Measurements from ENCODE around the gene ZNF536. TPM values are rescaled to one million over a fixed set of nuclear protein-coding genes. Genes with fewer than 3 reads are reported as not detected.

Gene ZNF536
- total and polyA plus RNA-seq, 3 donors from 2014 or later, result 6.6 to 57.6 (median 35.1) TPM

GRCh38 chr19:30504272-30504671 lies 132.1 kb downstream of the ZNF536 start:
- no peak for TF ChIP-seq CTCF (IDR thresholded peaks at IDR 0.05)
- no peak for TF ChIP-seq POLR2A (IDR thresholded peaks at IDR 0.05)

DNA sequence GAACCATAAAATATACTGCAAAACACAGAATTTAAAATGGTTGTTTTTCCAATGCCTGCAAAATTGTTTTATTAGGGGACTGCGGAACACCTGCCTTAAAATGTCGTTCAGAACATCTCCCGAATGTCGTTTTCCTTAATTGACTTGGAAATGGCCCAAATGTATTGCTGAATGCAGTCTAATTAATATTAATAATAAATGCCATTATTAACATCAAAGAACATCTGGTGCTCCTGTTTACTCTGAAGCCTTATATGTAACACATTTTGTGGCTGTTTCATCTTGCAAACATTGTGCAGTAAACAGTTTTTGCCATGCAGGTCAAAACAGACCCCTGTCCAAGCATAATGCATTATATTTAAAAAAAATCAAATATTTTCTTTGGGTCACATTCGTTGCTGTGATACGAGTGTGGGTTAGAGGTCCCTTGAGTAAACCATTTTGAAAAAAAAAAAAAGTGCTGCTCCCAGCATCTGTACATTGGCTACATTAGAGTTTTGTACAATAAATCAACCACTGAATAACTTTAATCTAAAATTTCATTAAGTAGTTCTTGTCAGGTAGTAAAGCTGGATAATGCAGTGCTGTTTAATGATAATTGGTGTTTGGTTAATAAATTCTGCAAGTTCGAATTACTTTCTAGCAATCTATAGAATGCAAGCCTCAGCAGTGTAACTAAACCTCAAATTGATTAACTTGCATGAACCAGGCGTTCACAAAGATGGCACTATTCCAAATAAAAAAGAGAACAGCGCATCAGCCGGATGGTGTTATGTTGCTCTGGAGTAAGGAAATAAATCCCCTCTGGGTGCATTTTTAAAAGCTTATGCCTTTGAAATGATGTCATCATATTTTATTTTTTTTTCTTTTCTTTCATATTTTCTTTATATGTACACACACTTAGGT lies 140.2 kb downstream of the ZNF536 start:
- intact Hi-C loops (cut with DNase I; ENCODE audit: low total_unique reads), result no loop called here
- Histone ChIP-seq H3K27ac (no peak overlapping the region), H3K27me3 (no peaks in the 10 kb centered on the region), H3K36me3 (ENCODE audit: low read depth, missing control alignments) (no peaks in the 10 kb centered on the region), H3K9me3 (no peaks in the 10 kb centered on the region), H3K4me1 (no peaks in the 10 kb centered on the region), H3K4me3 (no peak overlapping the region)
- TF ChIP-seq POLR2A (IDR thresholded peaks at IDR 0.05), result no peak
- TF ChIP-seq CTCF (IDR thresholded peaks at IDR 0.05), result no peak
- WGBS, 2 donors, result 47 to 56% methylated on average over 10 of the region's 10 CpGs
- no peak for DNase-seq

More at GRCh38 chr19:30504272-30504671, 132.1 kb downstream of the ZNF536 start:
- no peak for DNase-seq
- Histone ChIP-seq H3K36me3 (ENCODE audit: low read depth, missing control alignments) (no peaks in the 10 kb centered on the region), H3K9me3 (no peaks in the 10 kb centered on the region), H3K27me3 (no peaks in the 10 kb centered on the region), H3K4me1 (no peaks in the 10 kb centered on the region), H3K4me3 (no peak overlapping the region), H3K27ac (no peak overlapping the region)
- intact Hi-C loops (cut with DNase I; ENCODE audit: low total_unique reads), result no loop called here

GRCh38 chr19:30513082-30513411 lies 140.9 kb downstream of the ZNF536 start:
- WGBS, 2 donors, result 76 to 81% methylated on average over 6 of the region's 6 CpGs
- no peak overlapping the region for H3K4me3 ChIP-seq
- DNase-seq, result no peak
- no peak overlapping the region for H3K27ac ChIP-seq
- no peak for TF ChIP-seq POLR2A (IDR thresholded peaks at IDR 0.05)
- TF ChIP-seq CTCF (IDR thresholded peaks at IDR 0.05), result no peak
- no peaks in the 10 kb centered on the region for H3K9me3 ChIP-seq
- H3K4me1 ChIP-seq, result no peaks in the 10 kb centered on the region
- intact Hi-C loops (cut with DNase I; ENCODE audit: low total_unique reads), result no loop called here
- H3K36me3 ChIP-seq (ENCODE audit: low read depth, missing control alignments), result no peaks in the 10 kb centered on the region
- no peaks in the 10 kb centered on the region for H3K27me3 ChIP-seq

GRCh38 chr19:30516111-30516510 lies 143.9 kb downstream of the ZNF536 start:
- H3K27me3 ChIP-seq, result no peaks in the 10 kb centered on the region
- no peak for TF ChIP-seq POLR2A (IDR thresholded peaks at IDR 0.05)
- no peak for TF ChIP-seq CTCF (IDR thresholded peaks at IDR 0.05)
- H3K4me3 ChIP-seq, result no peak overlapping the region
- H3K27ac ChIP-seq, result no peak overlapping the region
- WGBS, 2 donors, result 79 to 92% methylated on average over 6 of the region's 6 CpGs
- H3K9me3 ChIP-seq, result no peaks in the 10 kb centered on the region
- H3K4me1 ChIP-seq, result no peaks in the 10 kb centered on the region
- DNase-seq, result no peak
- no peaks in the 10 kb centered on the region for H3K36me3 ChIP-seq (ENCODE audit: low read depth, missing control alignments)
- intact Hi-C loops (cut with DNase I; ENCODE audit: low total_unique reads), result no loop called here

- no peaks in the 10 kb centered on the region for H3K27me3 ChIP-seq
- no peaks in the 10 kb centered on the region for H3K4me1 ChIP-seq
- no peaks in the 10 kb centered on the region for H3K9me3 ChIP-seq
- no peaks in the 10 kb centered on the region for H3K36me3 ChIP-seq (ENCODE audit: low read depth, missing control alignments)
- H3K4me3 ChIP-seq, result no peak overlapping the region
- no peak overlapping the region for H3K27ac ChIP-seq
- intact Hi-C loops (cut with DNase I; ENCODE audit: low total_unique reads), result no loop called here
- WGBS, 2 donors, result 92 to 97% methylated on average over 17 of the region's 17 CpGs
- no peak for DNase-seq
- TF ChIP-seq POLR2A (IDR thresholded peaks at IDR 0.05) (no peak), CTCF (IDR thresholded peaks at IDR 0.05) (no peak)
Observed at GRCh38 chr19:30516531-30516930, 144.3 kb downstream of the ZNF536 start.
